Measurements from ENCODE around the gene CBX1. TPM values are rescaled to one million over a fixed set of nuclear protein-coding genes. Genes with fewer than 3 reads are reported as not detected.
"Not testable (repeated sequence)": the region's sequence is repeated elsewhere in the genome, so short reads cannot be mapped to it uniquely, and the experiment has no call there.

CBX1 gene
- total RNA-seq, 3 donors from 2014 or later (not counting 1 experiment from before 2014, with no cell fraction given): 16.9 to 25.4 (median 22.6) TPM

GRCh38 chr17:48037036-48037837 lies 64.0 kb downstream of the CBX1 start, which contains the start of gene COPZ2:
TSS of gene COPZ2 (minus strand) at chr17:48037797. CDS start at chr17:48037777, 20 bp downstream.
- peak; percentile 89 for TF ChIP-seq CTCF (IDR thresholded peaks at IDR 0.05)
- Mint-ChIP-seq H3K36me3 (no peaks in the 10 kb centered on the region), H3K4me1 (peaks cover 9 to 10% of the 10 kb centered on the region in 2 donors), H3K27ac (peak within 1 kb of the TSS; percentile 50 to 82), H3K4me3 (peak within 1 kb of the TSS; percentile 94), H3K27me3 (ENCODE audit: low read depth in 2 of 2) (peaks cover 0 to 17% of the 10 kb centered on the region in 2 donors), H3K9me3 (no peaks in the 10 kb centered on the region)
- intact Hi-C loops (cut with micrococcal nuclease): loop anchor here (1.0 kb wide), 2 partner anchors 11 to 37 kb away; partner anchors contain the start of gene NFE2L1
- DNase-seq (peak; percentile 67 to 83), ATAC-seq (peak; percentile 92 to 97 (median 96))
- no peak within 1 kb of the TSS for H3K27ac ChIP-seq (ENCODE audit: low read length)
- no peaks in the 10 kb centered on the region for H3K36me3 ChIP-seq (ENCODE audit: control insufficient read depth, insufficient read depth, low read length)
- peaks cover 4% of the 10 kb centered on the region for H3K27me3 ChIP-seq (ENCODE audit: control insufficient read depth, insufficient read depth, low read length)
- 2% methylated on average over 73 of the region's 73 CpGs for WGBS (ENCODE audit: insufficient coverage)
- no peaks in the 10 kb centered on the region for H3K9me3 ChIP-seq (ENCODE audit: control insufficient read depth, insufficient read depth, low read length)
- H3K4me3 ChIP-seq (ENCODE audit: low read length): peak within 1 kb of the TSS; percentile 84
- peaks cover 14% of the 10 kb centered on the region for H3K4me1 ChIP-seq (ENCODE audit: control insufficient read depth, insufficient read depth, low read length)

GRCh38 chr17:48036693-48037035 lies 64.6 kb downstream of the CBX1 start:
- intact Hi-C loops (cut with micrococcal nuclease): loop anchor here (1.0 kb wide), 2 partner anchors 12 to 38 kb away; partner anchors contain the start of gene NFE2L1
- H3K36me3 ChIP-seq (ENCODE audit: control insufficient read depth, insufficient read depth, low read length): no peaks in the 10 kb centered on the region
- Mint-ChIP-seq H3K4me1 (peaks cover 9 to 10% of the 10 kb centered on the region in 2 donors), H3K36me3 (no peaks in the 10 kb centered on the region), H3K4me3 (peak overlapping the region; percentile 75), H3K9me3 (no peaks in the 10 kb centered on the region), H3K27ac (no peak overlapping the region), H3K27me3 (ENCODE audit: low read depth in 2 of 2) (peaks cover 0 to 17% of the 10 kb centered on the region in 2 donors)
- 71% methylated on average over 6 of the region's 6 CpGs for WGBS (ENCODE audit: insufficient coverage)
- DNase-seq (no peak), ATAC-seq (no peak)
- no peak overlapping the region for H3K27ac ChIP-seq (ENCODE audit: low read length)
- no peaks in the 10 kb centered on the region for H3K9me3 ChIP-seq (ENCODE audit: control insufficient read depth, insufficient read depth, low read length)
- H3K4me1 ChIP-seq (ENCODE audit: control insufficient read depth, insufficient read depth, low read length): peaks cover 14% of the 10 kb centered on the region
- peaks cover 4% of the 10 kb centered on the region for H3K27me3 ChIP-seq (ENCODE audit: control insufficient read depth, insufficient read depth, low read length)
- peak overlapping the region; percentile 84 for H3K4me3 ChIP-seq (ENCODE audit: low read length)
- no peak for TF ChIP-seq CTCF (IDR thresholded peaks at IDR 0.05)

- H3K36me3 Mint-ChIP-seq; H3K4me3 Mint-ChIP-seq; DNase-seq; H3K4me1 Mint-ChIP-seq; H3K27ac Mint-ChIP-seq; H3K27me3 ChIP-seq (ENCODE audit: control insufficient read depth, insufficient read depth, low read length); intact Hi-C loops (cut with micrococcal nuclease); H3K36me3 ChIP-seq (ENCODE audit: control insufficient read depth, insufficient read depth, low read length); ATAC-seq; H3K9me3 ChIP-seq (ENCODE audit: control insufficient read depth, insufficient read depth, low read length); H3K27ac ChIP-seq (ENCODE audit: low read length); H3K4me3 ChIP-seq (ENCODE audit: low read length); H3K9me3 Mint-ChIP-seq: not testable (repeated sequence)
- H3K27me3 Mint-ChIP-seq (ENCODE audit: low read depth in 2 of 2): peaks cover 0 to 14% of the 10 kb centered on the region in 2 donors
- H3K4me1 ChIP-seq (ENCODE audit: control insufficient read depth, insufficient read depth, low read length): peaks cover 14% of the 10 kb centered on the region
- WGBS (ENCODE audit: insufficient coverage): 80% methylated on average over 10 of the region's 12 CpGs
Observed at GRCh38 chr17:48034734-48035133, 66.5 kb downstream of the CBX1 start.

- WGBS (ENCODE audit: insufficient coverage): 85% methylated on average over 6 of the region's 6 CpGs
- Histone ChIP-seq H3K4me1 (ENCODE audit: control insufficient read depth, insufficient read depth, low read length) (peaks cover 5% of the 10 kb centered on the region), H3K27me3 (ENCODE audit: control insufficient read depth, insufficient read depth, low read length) (peaks cover 4% of the 10 kb centered on the region), H3K9me3 (ENCODE audit: control insufficient read depth, insufficient read depth, low read length) (no peaks in the 10 kb centered on the region), H3K36me3 (ENCODE audit: control insufficient read depth, insufficient read depth, low read length) (no peaks in the 10 kb centered on the region), H3K4me3 (ENCODE audit: low read length) (no peak overlapping the region), H3K27ac (ENCODE audit: low read length) (no peak overlapping the region)
- ATAC-seq: no peak
- no peak overlapping the region for H3K4me3 Mint-ChIP-seq
- peaks cover 0 to 6% of the 10 kb centered on the region in 2 donors for H3K4me1 Mint-ChIP-seq
- no peaks in the 10 kb centered on the region for H3K9me3 Mint-ChIP-seq
- DNase-seq: no peak
- peaks cover 5 to 10% of the 10 kb centered on the region in 2 donors for H3K27me3 Mint-ChIP-seq (ENCODE audit: low read depth in 2 of 2)
- H3K36me3 Mint-ChIP-seq: no peaks in the 10 kb centered on the region
- TF ChIP-seq CTCF (IDR thresholded peaks at IDR 0.05): no peak
- H3K27ac Mint-ChIP-seq: no peak overlapping the region
- intact Hi-C loops (cut with micrococcal nuclease): no loop called here
Observed at GRCh38 chr17:48031966-48032365, 69.3 kb downstream of the CBX1 start.

Measured in natural killer cell (primary cell).